GM10847 (cell line): Measurements from ENCODE around the gene PLIN4.

Experiments used
- POLR2A ChIP-seq: IDR thresholded peaks from 2 replicates; pipeline ENCODE4 v1.6.1; 2011; ENCODE audit not compliant: insufficient read length; ENCODE audit errors: extremely low read depth

Gene PLIN4

DNA sequence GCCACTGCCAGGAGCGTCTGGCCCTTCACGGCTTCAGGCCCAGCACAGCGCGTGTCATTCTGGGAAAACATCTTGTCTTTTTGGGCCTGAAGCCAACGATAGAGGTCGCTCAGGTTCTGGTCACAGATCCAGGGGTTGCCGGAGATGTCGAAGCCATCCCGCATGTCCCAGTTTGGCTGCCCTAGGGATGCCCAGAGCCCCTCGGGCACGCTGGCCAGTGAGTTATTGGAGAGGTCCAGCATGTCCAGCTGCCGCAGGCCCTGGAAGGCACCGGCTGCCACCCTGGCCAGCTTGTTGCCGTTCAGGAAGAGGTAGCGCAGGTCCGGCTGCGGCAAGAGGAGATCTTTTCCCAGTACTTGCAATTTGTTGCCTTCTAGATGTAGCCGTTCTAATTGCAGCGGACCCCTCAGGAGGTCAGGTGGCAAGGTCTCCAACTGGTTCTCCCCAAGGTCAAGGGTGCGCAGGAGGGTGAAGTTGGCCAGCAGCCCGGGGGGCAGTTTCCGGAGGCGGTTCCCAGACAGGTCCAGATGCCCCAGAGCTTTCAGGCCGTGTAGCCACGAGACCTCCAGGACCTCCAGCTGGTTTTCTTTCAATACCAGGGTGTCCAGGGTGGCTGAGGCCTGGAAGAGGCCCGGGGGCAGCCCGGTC is 19.8 kb upstream of the PLIN4 start:
- no peak for TF ChIP-seq POLR2A

DNA sequence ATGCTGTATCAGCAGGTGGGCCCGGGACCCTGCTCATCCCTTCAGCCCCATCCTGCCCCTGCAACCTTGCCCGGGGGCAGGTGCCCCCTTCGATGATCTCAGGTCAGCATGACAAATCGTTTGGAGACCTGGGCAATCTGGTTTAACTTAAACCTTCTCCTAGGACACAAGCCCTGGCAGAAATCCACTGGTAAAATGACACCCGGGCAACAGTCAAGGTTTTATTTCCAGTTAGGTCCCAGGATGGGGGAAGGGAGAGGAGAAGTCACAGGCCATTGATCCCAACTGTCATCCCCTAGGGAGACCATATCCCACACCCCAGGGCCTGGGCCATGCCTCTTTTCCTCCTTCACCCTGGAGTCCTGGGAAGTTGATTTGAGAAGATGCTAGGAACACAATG is 18.5 kb upstream of the PLIN4 start:
- TF ChIP-seq POLR2A: no peak

GRCh38 chr19:4534836-4535658 is 16.8 kb upstream of the PLIN4 start, which contains the start of gene PLIN5:
TSS of gene PLIN5 (minus strand) at chr19:4535224. CDS start at chr19:4534074, 1,150 bp downstream.
- TF ChIP-seq POLR2A: no peak

- no peak for TF ChIP-seq POLR2A
These were observed 15.6 kb upstream of the PLIN4 start for GRCh38 chr19:4533835-4534424.

DNA sequence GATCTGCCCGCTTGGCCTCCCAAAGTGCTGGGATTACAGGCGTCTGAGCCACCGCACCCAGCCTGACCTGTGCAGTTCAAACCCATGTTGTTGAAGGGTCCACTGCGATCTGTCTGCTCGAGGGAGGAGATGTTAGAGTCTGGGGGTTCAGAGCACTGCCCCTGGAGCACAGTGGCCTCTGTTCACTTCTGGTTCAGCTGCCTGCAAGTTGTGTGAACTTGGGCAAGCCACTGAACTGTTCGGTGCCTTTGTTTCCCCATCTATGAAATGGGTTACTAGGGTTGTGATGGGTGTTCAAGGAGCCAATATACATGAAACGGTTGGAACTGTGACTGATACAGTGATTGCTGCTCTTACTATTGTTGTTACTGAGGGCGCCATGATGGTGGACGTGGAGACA is 15.0 kb upstream of the PLIN4 start:
- TF ChIP-seq POLR2A: no peak

DNA sequence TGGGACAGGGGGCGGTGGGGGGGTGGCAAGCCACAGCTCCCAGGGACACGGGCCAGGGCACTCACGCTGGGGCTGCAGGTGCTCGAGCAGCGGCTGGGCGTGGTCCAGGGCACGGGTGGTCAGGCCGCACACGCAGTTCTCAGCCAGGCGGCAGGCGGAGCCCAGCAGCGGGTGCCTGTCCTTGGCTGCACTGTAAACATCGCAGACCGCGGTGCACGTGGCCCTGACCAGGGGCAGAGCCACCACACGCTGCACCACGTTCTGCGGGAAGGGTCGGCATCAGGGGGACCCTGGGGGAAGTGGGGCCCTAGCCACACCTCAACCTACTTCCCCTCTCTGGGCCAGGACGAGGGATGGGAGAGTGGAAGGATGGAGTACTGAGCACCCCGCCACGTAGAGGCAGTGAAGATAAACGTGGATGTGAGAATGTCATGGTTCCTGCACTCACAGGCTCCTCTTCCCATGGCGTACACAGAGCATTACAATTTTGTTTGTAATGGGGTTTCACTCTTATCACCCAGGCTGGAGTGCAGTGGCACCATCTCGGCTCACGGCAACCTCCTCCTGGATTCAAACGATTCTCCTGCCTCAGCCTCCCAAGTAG is 13.4 kb upstream of the PLIN4 start:
- no peak for TF ChIP-seq POLR2A

DNA sequence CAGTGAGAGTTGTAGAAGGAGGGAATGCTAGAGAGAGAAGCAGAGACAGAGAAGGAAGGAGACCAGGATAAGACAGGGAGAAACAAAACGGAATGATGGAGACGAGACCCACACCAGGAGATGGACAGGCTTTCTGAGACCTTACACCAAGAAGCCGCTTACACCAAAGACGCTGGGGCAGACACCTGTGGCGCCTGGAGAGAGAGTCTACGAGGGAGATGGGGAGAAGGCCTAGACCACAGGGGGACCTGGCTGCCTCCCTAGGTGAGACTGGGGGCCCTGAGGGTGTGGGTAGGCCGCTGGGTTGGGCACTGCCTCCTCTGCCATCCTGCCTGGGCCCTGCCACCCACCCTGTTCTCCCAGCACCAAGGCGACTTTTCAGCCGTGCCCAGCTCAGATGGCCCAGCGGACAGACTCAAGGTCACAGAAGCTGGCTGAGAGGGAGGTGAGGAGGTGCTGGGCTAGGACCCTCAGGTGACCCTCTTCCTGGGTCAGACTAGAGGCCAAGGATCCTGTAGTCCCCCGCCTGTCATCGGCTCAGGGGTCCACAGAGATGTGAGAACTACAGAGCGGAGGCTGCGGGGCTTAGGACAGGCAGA is 11.7 kb upstream of the PLIN4 start:
- no peak for TF ChIP-seq POLR2A

GRCh38 chr19:4528843-4529242 is 10.6 kb upstream of the PLIN4 start:
- no peak for TF ChIP-seq POLR2A

- no peak for TF ChIP-seq POLR2A
These were observed 7.3 kb upstream of the PLIN4 start for GRCh38 chr19:4525563-4526002.

DNA sequence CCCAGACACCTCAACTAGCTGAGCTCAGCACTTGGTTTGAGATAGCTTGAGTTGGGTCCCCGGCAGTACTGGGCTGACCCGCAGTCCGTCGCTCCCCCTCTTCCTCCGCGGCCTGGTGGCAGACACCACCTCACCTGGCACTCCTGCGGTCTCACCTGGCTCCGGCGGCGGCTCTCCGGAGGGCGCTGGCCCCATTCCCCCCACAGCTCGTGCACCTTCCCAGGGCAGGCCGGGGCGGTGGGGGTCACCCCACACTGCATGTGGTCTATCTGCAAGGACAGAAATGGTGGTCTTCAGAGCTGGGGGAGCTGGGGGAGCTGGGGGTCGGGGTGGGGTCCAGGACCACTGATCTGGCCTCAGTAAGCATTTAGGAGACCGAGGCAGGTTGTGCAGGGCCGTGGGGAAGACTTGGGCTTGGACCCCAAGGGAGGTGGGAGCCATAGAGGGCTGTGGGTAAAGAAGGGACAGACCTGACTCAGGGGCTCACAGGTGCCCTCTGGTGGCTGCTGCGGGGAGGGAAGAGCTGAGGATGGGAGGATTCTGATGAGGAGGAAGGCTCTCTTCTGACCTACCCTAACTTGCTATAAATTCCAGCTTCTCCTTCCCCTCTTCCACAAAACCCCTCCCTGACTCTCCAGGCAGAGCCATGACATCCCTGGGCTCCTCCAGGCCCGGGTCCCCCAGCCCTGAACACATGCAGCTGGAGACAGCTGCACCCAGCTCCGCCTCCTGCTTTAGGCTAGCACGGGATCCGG is 6.7 kb upstream of the PLIN4 start:
- TF ChIP-seq POLR2A: no peak

- no peak for TF ChIP-seq POLR2A
These were observed 5.2 kb upstream of the PLIN4 start for GRCh38 chr19:4523306-4524110.

DNA sequence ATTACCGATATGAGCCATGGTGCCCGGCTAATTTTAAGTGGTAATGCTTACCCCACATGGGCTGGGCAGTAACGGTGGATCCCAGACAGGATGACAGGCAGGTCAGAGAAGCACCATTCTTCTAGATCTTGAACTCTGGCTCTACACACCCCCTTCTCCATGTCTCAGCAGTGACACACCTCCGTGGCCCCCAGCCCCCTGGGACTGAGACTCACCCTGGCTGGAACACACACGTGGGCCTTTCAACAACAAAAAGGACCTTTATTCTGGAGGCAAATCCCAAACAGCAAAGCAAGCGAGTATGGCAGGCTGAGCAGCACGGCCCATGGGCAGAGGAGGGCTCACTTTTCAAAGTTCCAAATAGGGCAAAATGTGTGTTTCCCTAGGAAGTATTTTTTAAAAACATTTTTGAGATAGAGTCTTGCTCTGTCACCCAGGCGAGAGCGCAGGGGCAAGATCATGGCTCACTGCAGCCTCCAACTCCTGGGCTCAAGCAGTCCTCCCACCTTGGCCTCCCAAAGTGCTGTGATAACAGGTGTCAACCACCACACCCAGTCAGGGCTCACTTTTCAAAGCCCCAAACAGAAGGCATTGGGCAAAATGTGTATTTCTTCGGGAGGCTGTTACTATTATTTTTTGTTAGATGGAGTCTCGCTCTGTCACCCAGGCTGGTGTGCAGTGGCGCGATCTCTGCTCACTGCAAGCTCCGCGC is 4.2 kb upstream of the PLIN4 start:
- no peak for TF ChIP-seq POLR2A

DNA sequence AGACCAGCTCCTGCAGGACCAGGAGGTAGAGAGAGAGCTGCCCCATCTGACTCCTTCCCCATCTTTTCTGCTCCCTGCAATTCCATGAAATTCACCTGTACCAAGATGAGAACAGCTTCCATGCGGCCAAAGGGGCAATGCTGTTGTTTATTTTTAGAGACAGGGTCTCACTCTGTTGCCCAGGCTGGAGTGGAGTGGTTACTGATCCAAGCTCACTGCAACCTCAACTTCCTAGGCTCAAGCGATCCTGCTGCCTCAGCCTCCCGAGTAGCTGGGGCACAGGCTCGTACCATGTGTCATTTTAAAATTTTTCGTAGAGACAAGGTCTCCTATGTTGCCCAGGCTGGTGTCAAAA is 3.6 kb upstream of the PLIN4 start:
- TF ChIP-seq POLR2A: no peak
